ENCODE results near the gene SSTR1. TPM values are rescaled to one million over a fixed set of nuclear protein-coding genes. Genes with fewer than 3 reads are reported as not detected.

SSTR1 gene
- total RNA-seq, 3 donors from 2014 or later (not counting 1 experiment from before 2014, with no cell fraction given) = not detected

DNA sequence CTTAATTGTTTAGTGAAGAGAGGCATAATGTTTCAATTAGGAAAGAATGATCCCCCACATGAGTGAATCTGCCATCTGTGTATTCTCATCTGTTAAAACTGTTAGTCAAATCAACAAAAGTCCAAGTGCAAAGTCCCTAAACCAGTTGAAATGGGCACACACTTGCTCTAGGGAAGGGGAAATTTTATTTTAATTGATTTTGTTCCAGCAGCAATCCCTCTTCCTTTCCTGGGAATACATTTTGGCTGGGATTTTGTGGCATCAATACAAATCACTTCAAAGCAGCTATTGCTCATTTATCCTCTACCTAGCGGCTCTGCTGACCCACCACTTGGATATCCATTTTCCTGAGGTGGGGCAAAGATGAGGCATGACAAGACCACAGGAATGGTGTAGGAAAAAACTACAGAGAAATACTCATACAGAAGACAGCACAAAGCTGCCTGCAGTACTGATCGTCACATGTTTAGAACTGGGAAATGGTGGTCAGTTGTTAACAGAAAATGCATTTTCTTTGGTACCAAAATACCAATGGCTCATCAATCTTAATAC lies 9.8 kb upstream of the SSTR1 start:
- Mint-ChIP-seq H3K4me3 (no peak overlapping the region), H3K27me3 (ENCODE audit: low read depth in 2 of 2) (peaks cover 11 to 21% of the 10 kb centered on the region in 2 donors), H3K9me3 (no peaks in the 10 kb centered on the region), H3K27ac (no peak overlapping the region), H3K36me3 (no peaks in the 10 kb centered on the region), H3K4me1 (peaks cover 0 to 5% of the 10 kb centered on the region in 2 donors)
- no peak for DNase-seq
- Histone ChIP-seq H3K36me3 (ENCODE audit: control insufficient read depth, insufficient read depth, low read length) (no peaks in the 10 kb centered on the region), H3K4me1 (ENCODE audit: control insufficient read depth, insufficient read depth, low read length) (no peaks in the 10 kb centered on the region), H3K9me3 (ENCODE audit: control insufficient read depth, insufficient read depth, low read length) (no peaks in the 10 kb centered on the region), H3K4me3 (ENCODE audit: low read length) (no peak overlapping the region), H3K27me3 (ENCODE audit: control insufficient read depth, insufficient read depth, low read length) (no peaks in the 10 kb centered on the region), H3K27ac (ENCODE audit: low read length) (no peak overlapping the region)
- no CpG with 5 or more reads among the region's 2 CpGs for WGBS (ENCODE audit: insufficient coverage)
- ATAC-seq = no peak
- TF ChIP-seq, protein P1, sequence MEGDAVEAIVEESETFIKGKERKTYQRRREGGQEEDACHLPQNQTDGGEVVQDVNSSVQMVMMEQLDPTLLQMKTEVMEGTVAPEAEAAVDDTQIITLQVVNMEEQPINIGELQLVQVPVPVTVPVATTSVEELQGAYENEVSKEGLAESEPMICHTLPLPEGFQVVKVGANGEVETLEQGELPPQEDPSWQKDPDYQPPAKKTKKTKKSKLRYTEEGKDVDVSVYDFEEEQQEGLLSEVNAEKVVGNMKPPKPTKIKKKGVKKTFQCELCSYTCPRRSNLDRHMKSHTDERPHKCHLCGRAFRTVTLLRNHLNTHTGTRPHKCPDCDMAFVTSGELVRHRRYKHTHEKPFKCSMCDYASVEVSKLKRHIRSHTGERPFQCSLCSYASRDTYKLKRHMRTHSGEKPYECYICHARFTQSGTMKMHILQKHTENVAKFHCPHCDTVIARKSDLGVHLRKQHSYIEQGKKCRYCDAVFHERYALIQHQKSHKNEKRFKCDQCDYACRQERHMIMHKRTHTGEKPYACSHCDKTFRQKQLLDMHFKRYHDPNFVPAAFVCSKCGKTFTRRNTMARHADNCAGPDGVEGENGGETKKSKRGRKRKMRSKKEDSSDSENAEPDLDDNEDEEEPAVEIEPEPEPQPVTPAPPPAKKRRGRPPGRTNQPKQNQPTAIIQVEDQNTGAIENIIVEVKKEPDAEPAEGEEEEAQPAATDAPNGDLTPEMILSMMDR (IDR thresholded peaks at IDR 0.05) = no peak
- intact Hi-C loops (cut with micrococcal nuclease) = loop anchor here (1.0 to 5.0 kb wide), 3 partner anchors 142 to 296 kb away; no protein-coding TSS in a partner anchor

DNA sequence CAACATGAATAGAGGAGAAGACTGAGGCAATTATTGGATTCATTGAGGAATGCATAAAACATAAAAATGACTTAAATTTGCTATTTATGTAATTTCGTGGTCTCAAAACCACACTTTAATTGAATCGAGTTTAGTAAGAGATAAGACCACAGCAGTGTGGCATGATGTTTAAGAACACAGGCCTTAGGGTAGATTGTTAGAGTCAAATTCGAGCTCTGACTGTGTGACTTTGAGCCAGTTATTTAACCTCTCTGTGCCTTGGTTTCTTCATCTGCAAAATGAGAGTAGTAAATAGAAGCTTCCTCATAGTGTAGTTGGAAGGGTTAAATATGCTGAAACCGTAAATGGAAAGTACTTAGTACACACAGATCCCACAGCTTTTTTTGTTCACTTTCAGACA lies 9.3 kb upstream of the SSTR1 start:
- 58% methylated on average over 4 of the region's 4 CpGs for WGBS (ENCODE audit: insufficient coverage)
- Mint-ChIP-seq H3K36me3 (no peaks in the 10 kb centered on the region), H3K4me3 (no peak overlapping the region)

DNA sequence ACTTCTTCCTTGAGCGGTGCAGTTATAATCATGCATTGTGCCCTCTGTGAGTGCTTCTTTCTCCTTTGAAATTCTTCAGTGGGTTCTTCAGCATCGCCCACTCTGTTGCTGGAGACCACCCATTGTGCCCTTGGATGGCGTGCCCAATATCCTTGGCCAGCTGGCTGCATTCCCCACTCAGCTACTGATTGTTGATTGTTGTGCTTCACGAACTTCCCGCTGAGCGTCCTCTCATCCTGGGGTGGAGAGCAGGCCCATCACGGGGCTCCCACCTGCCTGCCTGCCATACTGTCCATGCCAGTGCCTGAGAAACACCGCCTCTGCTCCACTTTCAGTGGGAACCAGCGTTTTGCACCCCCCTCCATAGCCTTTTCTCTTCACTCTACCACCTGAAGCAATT lies 8.6 kb upstream of the SSTR1 start:
- Histone ChIP-seq H3K27ac (ENCODE audit: low read length) (no peak overlapping the region), H3K36me3 (ENCODE audit: control insufficient read depth, insufficient read depth, low read length) (no peaks in the 10 kb centered on the region), H3K4me3 (ENCODE audit: low read length) (no peak overlapping the region), H3K27me3 (ENCODE audit: control insufficient read depth, insufficient read depth, low read length) (no peaks in the 10 kb centered on the region), H3K4me1 (ENCODE audit: control insufficient read depth, insufficient read depth, low read length) (no peaks in the 10 kb centered on the region), H3K9me3 (ENCODE audit: control insufficient read depth, insufficient read depth, low read length) (no peaks in the 10 kb centered on the region)
- no peak overlapping the region for H3K27ac Mint-ChIP-seq
- H3K4me1 Mint-ChIP-seq = peaks cover 0 to 5% of the 10 kb centered on the region in 2 donors
- WGBS (ENCODE audit: insufficient coverage) = 88% methylated on average over 9 of the region's 9 CpGs
- TF ChIP-seq, protein P1 (IDR thresholded peaks at IDR 0.05) = no peak
- ATAC-seq (no peak), DNase-seq (no peak)
- intact Hi-C loops (cut with micrococcal nuclease) = loop anchor here (5.0 kb wide), 1 partner anchor 297 kb away; no protein-coding TSS in a partner anchor
- H3K9me3 Mint-ChIP-seq = no peaks in the 10 kb centered on the region
- H3K4me3 Mint-ChIP-seq = no peak overlapping the region
- peaks cover 11 to 23% of the 10 kb centered on the region in 2 donors for H3K27me3 Mint-ChIP-seq (ENCODE audit: low read depth in 2 of 2)
- no peaks in the 10 kb centered on the region for H3K36me3 Mint-ChIP-seq

More for the DNA sequence above, 9.3 kb upstream of the SSTR1 start:
- Histone ChIP-seq H3K4me1 (ENCODE audit: control insufficient read depth, insufficient read depth, low read length) (no peaks in the 10 kb centered on the region), H3K36me3 (ENCODE audit: control insufficient read depth, insufficient read depth, low read length) (no peaks in the 10 kb centered on the region), H3K4me3 (ENCODE audit: low read length) (no peak overlapping the region), H3K27me3 (ENCODE audit: control insufficient read depth, insufficient read depth, low read length) (no peaks in the 10 kb centered on the region), H3K9me3 (ENCODE audit: control insufficient read depth, insufficient read depth, low read length) (no peaks in the 10 kb centered on the region), H3K27ac (ENCODE audit: low read length) (no peak overlapping the region)
- H3K4me1 Mint-ChIP-seq = peaks cover 0 to 5% of the 10 kb centered on the region in 2 donors
- intact Hi-C loops (cut with micrococcal nuclease) = loop anchor here (5.0 kb wide), 1 partner anchor 296 kb away; no protein-coding TSS in a partner anchor
- H3K9me3 Mint-ChIP-seq = no peaks in the 10 kb centered on the region
- TF ChIP-seq, protein P1 (IDR thresholded peaks at IDR 0.05) = no peak
- H3K27ac Mint-ChIP-seq = no peak overlapping the region
- ATAC-seq = no peak
- DNase-seq = no peak
- peaks cover 11 to 22% of the 10 kb centered on the region in 2 donors for H3K27me3 Mint-ChIP-seq (ENCODE audit: low read depth in 2 of 2)

DNA sequence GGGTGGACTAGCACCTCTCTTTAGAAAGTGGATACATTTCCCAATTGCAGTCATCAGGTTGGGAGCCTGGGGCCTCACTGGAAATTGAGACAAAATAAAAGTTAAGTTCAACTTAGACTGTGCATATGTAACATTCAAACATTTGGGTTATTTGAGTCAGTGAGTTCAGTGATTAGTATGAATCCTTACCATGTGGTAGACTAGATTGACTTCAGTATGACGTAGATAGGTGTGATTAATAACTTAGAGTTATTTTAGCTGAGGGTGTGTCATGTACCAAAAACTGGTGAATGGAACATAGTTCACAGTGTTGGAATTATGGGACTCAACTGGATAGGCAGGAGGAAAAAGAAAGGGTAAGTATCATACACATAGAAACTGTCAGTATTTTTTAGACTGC lies 8.0 kb upstream of the SSTR1 start:
- Mint-ChIP-seq H3K27me3 (ENCODE audit: low read depth in 2 of 2) (peaks cover 14 to 30% of the 10 kb centered on the region in 2 donors), H3K4me3 (no peak overlapping the region), H3K4me1 (peaks cover 0 to 5% of the 10 kb centered on the region in 2 donors), H3K9me3 (no peaks in the 10 kb centered on the region), H3K27ac (no peak overlapping the region), H3K36me3 (no peaks in the 10 kb centered on the region)
- TF ChIP-seq, protein P1 (IDR thresholded peaks at IDR 0.05) = no peak
- H3K4me1 ChIP-seq (ENCODE audit: control insufficient read depth, insufficient read depth, low read length) = no peaks in the 10 kb centered on the region
- no peak overlapping the region for H3K4me3 ChIP-seq (ENCODE audit: low read length)
- no peaks in the 10 kb centered on the region for H3K27me3 ChIP-seq (ENCODE audit: control insufficient read depth, insufficient read depth, low read length)
- WGBS (ENCODE audit: insufficient coverage) = 81% methylated on average over 1 of the region's 1 CpG
- ATAC-seq (no peak), DNase-seq (no peak)
- H3K27ac ChIP-seq (ENCODE audit: low read length) = no peak overlapping the region
- H3K9me3 ChIP-seq (ENCODE audit: control insufficient read depth, insufficient read depth, low read length) = no peaks in the 10 kb centered on the region
- intact Hi-C loops (cut with micrococcal nuclease) = loop anchor here (5.0 kb wide), 1 partner anchor 297 kb away; no protein-coding TSS in a partner anchor
- no peaks in the 10 kb centered on the region for H3K36me3 ChIP-seq (ENCODE audit: control insufficient read depth, insufficient read depth, low read length)

All from natural killer cell (primary cell).